ENCODE results near the gene CCDC39.
"Not testable (repeated sequence)": the region's sequence is repeated elsewhere in the genome, so short reads cannot be mapped to it uniquely, and the experiment has no call there.

Gene CCDC39

GRCh38 chr3:180619723-180620122 is 59.6 kb downstream of the CCDC39 start:
- no peak for ATAC-seq

GRCh38 chr3:180618563-180618962 is 60.7 kb downstream of the CCDC39 start:
- ATAC-seq = not testable (repeated sequence)

- no peak for ATAC-seq
These were observed 62.2 kb downstream of the CCDC39 start for GRCh38 chr3:180617049-180617448.

DNA sequence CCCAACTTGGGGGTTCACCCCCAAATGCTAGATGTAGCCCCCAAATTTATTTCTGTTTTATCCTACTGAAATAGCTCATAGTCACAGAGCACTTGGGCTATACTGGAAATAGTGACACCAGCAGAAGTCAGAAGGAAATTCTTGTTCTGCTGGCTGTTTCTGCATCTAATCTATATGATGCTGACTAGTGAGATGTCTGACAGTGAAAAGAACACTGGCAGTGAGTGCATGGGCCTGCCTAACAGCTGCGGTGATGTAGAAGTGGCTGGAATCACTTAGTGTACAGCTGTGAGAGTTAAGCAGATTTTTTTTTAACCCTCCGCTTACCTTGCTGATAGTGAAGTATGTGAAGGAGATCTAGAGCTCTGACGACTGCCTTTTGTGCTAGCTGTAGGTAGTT is 63.3 kb downstream of the CCDC39 start:
- ATAC-seq = no peak

DNA sequence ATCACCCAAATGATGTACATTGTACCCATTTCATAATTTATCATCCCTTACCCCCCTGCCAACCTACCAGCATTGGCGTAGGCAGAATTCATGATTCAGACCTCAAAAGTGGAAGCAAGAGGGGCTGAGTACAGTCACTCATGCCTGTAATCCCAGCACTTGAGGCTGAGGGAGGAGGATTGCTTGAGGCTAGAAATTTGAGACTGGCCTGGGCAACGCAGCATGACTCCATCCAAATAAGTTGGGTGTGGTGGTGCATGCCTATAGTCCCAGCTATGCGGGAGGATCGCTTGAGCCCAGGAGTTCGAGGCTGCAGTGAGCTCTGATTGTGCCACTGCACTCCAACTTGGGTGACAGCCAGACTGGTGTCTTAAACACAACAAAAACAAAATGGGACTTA is 66.9 kb downstream of the CCDC39 start:
- ATAC-seq = no peak

DNA sequence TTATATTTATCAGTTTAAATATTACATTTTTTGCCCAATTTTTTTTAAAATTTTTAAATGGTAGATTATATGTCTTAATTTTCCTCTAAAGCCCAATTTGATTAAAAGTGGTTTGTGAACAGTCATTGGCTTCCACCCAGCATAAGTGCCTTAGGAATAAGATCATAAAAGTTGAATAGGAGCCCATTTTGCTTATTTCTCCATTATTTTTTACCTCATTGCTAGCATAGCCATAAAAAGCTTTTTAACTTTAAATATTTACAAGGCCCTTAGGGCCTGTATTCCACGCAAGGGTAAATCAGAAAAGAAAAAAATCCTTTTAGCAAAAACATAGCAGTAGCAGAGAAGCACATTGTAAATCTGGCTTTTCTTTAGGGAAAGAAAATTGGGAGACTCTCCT is 68.3 kb downstream of the CCDC39 start:
- ATAC-seq = no peak

GRCh38 chr3:180601688-180602666 is 77.3 kb downstream of the CCDC39 start, which contains the start of gene TTC14:
TTC14 (plus strand) TSS chr3:180602163; CDS start chr3:180602262, 99 bp downstream.
- ATAC-seq = peak; percentile 98

DNA sequence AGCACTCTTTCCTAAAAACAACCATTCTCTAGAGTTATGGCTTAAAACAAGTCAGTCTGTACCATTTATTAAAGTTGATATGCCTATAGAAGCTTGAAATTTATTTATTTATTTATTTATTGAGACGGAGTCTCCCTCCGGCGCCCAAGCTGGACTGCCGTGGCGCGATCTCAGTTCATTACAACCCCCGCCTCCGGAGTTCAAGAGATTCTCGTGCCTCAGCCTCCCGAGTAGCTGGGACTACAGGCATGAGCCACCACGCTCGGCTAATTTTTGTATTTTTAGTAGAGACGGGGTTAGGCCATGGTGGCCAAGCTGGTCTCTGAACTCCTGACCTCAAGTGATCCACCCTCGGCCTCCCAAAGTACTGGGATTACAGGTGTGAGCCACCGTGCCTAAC is 78.8 kb downstream of the CCDC39 start:
- no peak for ATAC-seq

GRCh38 chr3:180595559-180595935 is 83.7 kb downstream of the CCDC39 start:
- no peak for ATAC-seq

DNA sequence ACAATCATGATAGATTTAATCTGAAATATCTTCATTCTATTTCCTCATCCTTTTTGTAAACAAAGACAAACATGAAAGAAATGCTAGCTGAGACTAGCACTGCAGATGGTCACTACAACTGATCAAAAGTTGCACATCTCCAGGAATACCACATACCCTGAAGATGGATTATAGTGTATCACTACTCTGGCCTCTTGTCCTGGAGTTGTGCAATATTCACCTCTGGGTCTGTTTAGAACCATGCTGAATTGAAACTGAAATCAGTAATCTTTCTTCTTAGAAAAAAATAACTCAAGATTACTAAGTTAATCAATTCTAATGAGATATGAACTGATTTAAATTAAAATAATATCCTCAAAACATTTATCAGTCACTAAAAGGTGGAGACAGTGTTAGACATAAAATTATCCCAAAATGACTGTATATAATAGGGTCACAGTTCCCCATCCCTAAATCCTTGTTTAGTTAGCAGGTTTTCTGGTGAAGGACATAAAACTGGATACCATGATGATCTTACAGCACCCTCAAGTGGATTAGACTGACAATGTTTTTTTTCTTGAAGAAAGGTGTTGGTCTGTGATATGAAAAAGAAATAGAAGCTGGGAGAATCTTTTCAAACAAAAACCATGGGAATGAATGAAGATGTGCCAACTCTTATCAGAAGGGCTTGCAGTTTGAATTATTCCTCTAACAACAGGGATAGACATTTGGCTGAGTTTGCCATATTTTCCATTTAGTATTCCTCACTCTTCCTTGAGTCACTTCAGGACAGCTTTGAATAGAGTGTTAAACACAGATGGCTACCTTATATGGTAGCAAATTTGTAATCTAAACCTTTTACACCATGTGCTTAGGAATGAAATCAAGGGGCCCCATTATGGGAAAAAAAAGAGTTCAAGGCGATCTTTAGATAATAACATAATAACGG is 84.4 kb downstream of the CCDC39 start:
- no peak for ATAC-seq

- ATAC-seq = not testable (repeated sequence)
These were observed 85.7 kb downstream of the CCDC39 start for GRCh38 chr3:180593631-180594030.

GRCh38 chr3:180590396-180590795 is 88.9 kb downstream of the CCDC39 start:
- no peak for ATAC-seq

GRCh38 chr3:180580934-180581333 is 98.4 kb downstream of the CCDC39 start:
- ATAC-seq = no peak

GRCh38 chr3:180575571-180575970 is 103.7 kb downstream of the CCDC39 start:
- no peak for ATAC-seq

GRCh38 chr3:180571831-180572598 is 107.3 kb downstream of the CCDC39 start:
- no peak for ATAC-seq

DNA sequence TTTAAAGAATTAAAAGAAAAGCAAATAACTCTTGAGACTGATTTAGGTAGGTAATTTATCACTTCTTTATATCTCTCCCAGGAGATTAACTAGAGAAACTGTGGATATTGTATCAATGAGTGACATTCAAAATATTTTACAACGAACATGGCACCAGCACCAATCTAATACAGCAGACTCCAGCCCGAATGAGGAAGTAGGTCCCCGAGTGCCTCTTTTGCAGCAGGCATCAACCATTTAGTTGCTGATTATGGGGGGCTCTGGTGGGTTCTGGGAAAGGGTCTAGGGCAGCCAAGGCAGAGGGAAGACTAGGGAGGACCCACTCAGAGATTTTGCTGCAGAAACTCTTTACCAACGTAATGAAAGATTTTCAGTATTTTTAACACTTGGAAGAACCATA is 109.1 kb downstream of the CCDC39 start:
- ATAC-seq = no peak

DNA sequence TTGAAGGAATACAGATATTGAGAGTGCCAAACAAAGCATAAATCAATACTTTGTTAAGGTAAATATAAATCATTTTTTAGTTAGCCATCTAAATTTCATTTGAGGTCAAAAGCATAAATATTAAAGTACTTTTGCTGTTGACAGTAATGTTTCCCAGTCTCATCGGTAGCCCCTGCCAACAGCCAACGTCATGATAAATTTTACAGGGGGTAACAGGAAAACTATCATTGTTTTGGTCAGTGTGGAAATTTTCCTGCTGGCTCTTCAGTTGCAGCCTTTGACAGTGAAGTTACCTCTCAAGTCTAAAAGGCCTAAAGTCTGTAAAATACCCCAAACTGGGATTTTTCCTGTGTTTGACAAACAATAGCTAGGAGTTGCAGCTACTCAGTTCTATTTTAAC is 114.6 kb downstream of the CCDC39 start:
- ATAC-seq = no peak

Data from activated CD4-positive, CD25-positive, alpha-beta regulatory T cell treated with anti-CD3 and anti-CD28 coated beads, Interleukin-2, amount 50 U/mL, for 24 hours (primary cell).